Left ventricle myocardium inferior (tissue), 1 donor: ENCODE measurements around the gene FTSJ3. TPM values are rescaled to one million over a fixed set of nuclear protein-coding genes. Genes with fewer than 3 reads are reported as not detected.

Experiments
- DNase-seq: peaks from one replicate; pipeline ENCODE4 v3.0.0-alpha.2; 2020
- H3K27ac ChIP-seq: fragments of 200-600 bp; replicated peaks from 2 replicates; pipeline ENCODE4 v1.8.0; 2021
- H3K27me3 ChIP-seq: fragments of 200-600 bp; 2 replicates; pipeline ENCODE4 v1.8.0; 2021; ENCODE audit warnings: low read depth
- H3K36me3 ChIP-seq: fragments of 200-600 bp; 2 replicates; pipeline ENCODE4 v1.8.0; 2021
- H3K4me1 ChIP-seq: fragments of 200-600 bp; 2 replicates; pipeline ENCODE4 v1.8.0; 2021
- H3K4me3 ChIP-seq: fragments of 200-600 bp; 2 replicates; pipeline ENCODE4 v1.8.0; 2021; ENCODE audit warnings: mild to moderate bottlenecking, moderate library complexity
- H3K9me3 ChIP-seq: fragments of 200-600 bp; replicated peaks from 2 replicates; pipeline ENCODE4 v1.8.0; 2021
- intact Hi-C: fragments of 100-400 bp; cut with micrococcal nuclease; formaldehyde crosslinking; loops from one replicate; pipeline ENCODE4 v1.11.0; 2022
- total RNA-seq: library from RNA; stranded (reverse); fragmentation: NEBNext Ultra II Directional; extraction: Animal tissue kit (Norgen Biotek cat#: 25700); gene quantifications from one replicate; pipeline ENCODE4 v1.2.1, GENCODE V29; 2021
- TF ChIP-seq, protein P1 (sequence below): fragments of 200-600 bp; IDR thresholded peaks from 2 replicates; pipeline ENCODE4 v1.8.0; 2021; ENCODE audit warnings: antibody characterized with exemption, mild to moderate bottlenecking, borderline replicate concordance
- donor health status: DM: no; HTN: yes; CAD: no; lungs with severe emphysema.

FTSJ3 gene
- total RNA-seq, 1 donor from 2014 or later: 36.7 TPM

- TF ChIP-seq, protein P1, sequence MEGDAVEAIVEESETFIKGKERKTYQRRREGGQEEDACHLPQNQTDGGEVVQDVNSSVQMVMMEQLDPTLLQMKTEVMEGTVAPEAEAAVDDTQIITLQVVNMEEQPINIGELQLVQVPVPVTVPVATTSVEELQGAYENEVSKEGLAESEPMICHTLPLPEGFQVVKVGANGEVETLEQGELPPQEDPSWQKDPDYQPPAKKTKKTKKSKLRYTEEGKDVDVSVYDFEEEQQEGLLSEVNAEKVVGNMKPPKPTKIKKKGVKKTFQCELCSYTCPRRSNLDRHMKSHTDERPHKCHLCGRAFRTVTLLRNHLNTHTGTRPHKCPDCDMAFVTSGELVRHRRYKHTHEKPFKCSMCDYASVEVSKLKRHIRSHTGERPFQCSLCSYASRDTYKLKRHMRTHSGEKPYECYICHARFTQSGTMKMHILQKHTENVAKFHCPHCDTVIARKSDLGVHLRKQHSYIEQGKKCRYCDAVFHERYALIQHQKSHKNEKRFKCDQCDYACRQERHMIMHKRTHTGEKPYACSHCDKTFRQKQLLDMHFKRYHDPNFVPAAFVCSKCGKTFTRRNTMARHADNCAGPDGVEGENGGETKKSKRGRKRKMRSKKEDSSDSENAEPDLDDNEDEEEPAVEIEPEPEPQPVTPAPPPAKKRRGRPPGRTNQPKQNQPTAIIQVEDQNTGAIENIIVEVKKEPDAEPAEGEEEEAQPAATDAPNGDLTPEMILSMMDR: no peak
- intact Hi-C loops: no loop called here
- peaks cover 53% of the 10 kb centered on the region for H3K4me1 ChIP-seq
- H3K27ac ChIP-seq: no peak overlapping the region
- DNase-seq: no peak
- no peaks in the 10 kb centered on the region for H3K27me3 ChIP-seq
- H3K4me3 ChIP-seq: no peak overlapping the region
- H3K9me3 ChIP-seq: no peaks in the 10 kb centered on the region
- H3K36me3 ChIP-seq: peaks cover 70% of the 10 kb centered on the region
These were observed 3.1 kb downstream of the FTSJ3 start for GRCh38 chr17:63824362-63824761.

DNA sequence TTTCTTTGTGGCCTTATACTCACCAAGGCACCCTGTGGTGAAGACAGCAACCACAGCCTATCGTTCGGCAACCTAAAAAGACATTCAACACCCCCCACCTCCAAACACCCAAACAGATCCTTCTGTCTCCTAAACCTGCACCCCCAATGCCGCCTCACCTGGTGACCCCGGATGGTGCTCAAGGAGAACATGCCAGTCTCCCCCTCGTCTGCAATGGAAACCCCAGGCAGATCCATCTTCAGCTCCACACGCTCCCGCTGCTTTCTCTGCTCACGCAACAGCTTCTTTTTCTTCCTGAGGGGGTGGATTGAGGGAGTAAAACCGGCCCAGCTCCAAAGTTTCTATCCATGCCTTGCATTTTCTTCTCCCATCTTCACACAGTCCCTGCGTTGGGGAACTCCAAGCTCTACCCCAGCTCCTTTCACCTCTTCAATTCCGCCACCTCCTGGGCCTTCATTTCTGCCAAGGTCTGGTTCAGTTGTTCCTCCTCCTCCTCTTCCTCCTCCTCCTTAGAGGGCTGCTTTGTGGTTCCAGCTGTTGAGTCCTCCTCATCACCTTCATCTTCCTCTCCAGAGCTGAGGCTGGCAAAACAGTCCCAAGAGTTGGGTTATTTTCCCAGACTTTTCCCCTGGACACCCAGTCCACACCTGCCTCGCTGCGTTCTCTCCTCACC, 3.7 kb downstream of the FTSJ3 start:
- H3K27ac ChIP-seq: no peak overlapping the region
- H3K4me1 ChIP-seq: peaks cover 49% of the 10 kb centered on the region
- DNase-seq: no peak
- no peaks in the 10 kb centered on the region for H3K9me3 ChIP-seq
- peaks cover 71% of the 10 kb centered on the region for H3K36me3 ChIP-seq
- TF ChIP-seq, protein P1: no peak
- intact Hi-C loops: no loop called here
- H3K27me3 ChIP-seq: no peaks in the 10 kb centered on the region
- no peak overlapping the region for H3K4me3 ChIP-seq

DNA sequence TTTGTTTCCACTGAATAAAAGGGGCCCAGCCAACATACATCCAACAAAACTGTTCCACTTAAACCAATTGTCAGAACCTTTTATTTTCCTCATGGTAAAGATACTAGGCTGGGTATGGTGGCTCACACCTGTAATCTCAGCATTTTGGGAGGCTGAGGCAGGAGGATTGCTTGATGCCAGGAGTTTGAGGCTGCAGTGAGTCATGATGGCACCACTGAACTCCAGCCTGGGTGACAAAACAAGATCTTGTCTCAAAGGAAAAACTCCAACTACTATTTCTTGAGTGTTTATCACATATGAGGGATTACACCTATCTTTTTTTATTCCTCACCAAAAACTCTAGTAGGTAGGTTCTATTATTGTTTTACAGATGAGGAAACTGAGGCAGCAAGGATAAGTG, 4.9 kb downstream of the FTSJ3 start:
- no peak for DNase-seq
- Histone ChIP-seq H3K27ac (no peak overlapping the region), H3K4me3 (no peak overlapping the region), H3K9me3 (no peaks in the 10 kb centered on the region), H3K36me3 (peaks cover 84% of the 10 kb centered on the region), H3K4me1 (peaks cover 37% of the 10 kb centered on the region), H3K27me3 (no peaks in the 10 kb centered on the region)
- TF ChIP-seq, protein P1: no peak
- intact Hi-C loops: no loop called here

DNA sequence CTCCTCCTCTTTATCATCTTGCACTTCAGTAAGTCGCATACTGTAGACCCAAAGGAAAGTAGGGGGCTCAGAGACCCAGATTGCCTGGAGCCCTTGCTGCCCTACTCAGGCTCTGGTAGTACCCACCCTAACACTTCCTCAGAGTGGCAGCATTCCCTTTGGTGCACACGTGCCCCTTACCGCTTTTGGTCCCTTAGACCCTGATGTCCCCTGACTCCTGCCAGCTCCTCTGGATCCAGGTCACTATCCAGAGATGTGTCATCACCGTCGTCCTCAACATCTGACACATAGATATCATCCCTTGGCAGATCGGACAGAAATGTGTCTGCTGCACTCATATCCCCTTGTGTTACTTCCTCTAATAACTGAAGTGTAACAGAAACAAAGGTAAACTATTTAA, 5.7 kb downstream of the FTSJ3 start:
- no peak overlapping the region for H3K27ac ChIP-seq
- H3K36me3 ChIP-seq: peaks cover 91% of the 10 kb centered on the region
- TF ChIP-seq, protein P1: no peak
- intact Hi-C loops: no loop called here
- peaks cover 32% of the 10 kb centered on the region for H3K4me1 ChIP-seq
- no peaks in the 10 kb centered on the region for H3K9me3 ChIP-seq
- no peak for DNase-seq
- H3K27me3 ChIP-seq: no peaks in the 10 kb centered on the region
- H3K4me3 ChIP-seq: no peak overlapping the region

DNA sequence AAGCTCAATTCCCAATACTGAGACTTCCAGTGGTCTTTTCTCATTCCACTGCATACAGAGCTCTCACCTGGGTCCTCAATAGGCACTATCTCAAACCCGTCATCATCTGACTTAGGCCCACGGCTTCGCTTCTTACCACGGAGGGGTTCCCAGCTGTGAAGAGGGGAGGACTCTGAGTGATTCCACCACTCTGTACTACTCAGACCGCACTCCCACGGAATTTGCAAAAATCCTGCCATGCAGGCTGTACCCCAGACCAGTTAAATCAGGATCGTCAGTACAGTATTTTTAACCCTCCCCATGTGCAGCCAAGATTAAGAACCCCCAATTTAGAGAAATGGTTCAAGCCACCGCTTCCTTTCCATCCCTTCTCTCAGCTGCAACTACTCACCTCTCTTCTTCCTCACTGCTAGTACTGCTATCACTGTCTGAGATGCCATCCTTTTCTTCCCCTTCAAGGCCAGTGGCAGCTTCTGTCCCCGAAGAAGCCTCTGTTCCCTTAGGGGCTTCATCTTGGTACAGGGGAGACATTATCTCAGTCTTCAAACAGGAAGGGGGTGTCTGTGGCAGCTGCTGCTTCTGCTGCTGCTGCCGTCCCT, 6.4 kb downstream of the FTSJ3 start:
- intact Hi-C loops: no loop called here
- no peak overlapping the region for H3K4me3 ChIP-seq
- H3K4me1 ChIP-seq: peaks cover 25% of the 10 kb centered on the region
- DNase-seq: no peak
- peaks cover 99% of the 10 kb centered on the region for H3K36me3 ChIP-seq
- no peak overlapping the region for H3K27ac ChIP-seq
- TF ChIP-seq, protein P1: no peak
- H3K9me3 ChIP-seq: no peaks in the 10 kb centered on the region
- no peaks in the 10 kb centered on the region for H3K27me3 ChIP-seq
